HL-60 (cell line): ENCODE data around the gene SYNC.

ENCODE experiments used
- CTCF ChIP-seq: IDR thresholded peaks from one replicate; pipeline ENCODE4 v1.5.1; 2011; ENCODE audit warnings: low read length, control low read depth, inconsistent platforms; ENCODE audit not compliant: insufficient read depth
- POLR2AphosphoS5 ChIP-seq: IDR thresholded peaks from 2 replicates; pipeline ENCODE4 v1.6.1; 2012; ENCODE audit warnings: low read depth
- SPI1 ChIP-seq: IDR thresholded peaks from 2 replicates; pipeline ENCODE4 v1.6.1; 2012; ENCODE audit warnings: low read depth, mild to moderate bottlenecking, borderline replicate concordance
- TF ChIP-seq, protein P1 (sequence below): IDR thresholded peaks from 2 replicates; pipeline ENCODE4 v1.6.1; 2012; ENCODE audit warnings: low read depth; ENCODE audit not compliant: insufficient replicate concordance

GRCh38 chr1:32695098-32695904, 7.3 kb downstream of the SYNC start:
- TF ChIP-seq CTCF, result no peak
- peak; percentile 35; the same call in 1 of the 2 replicates for TF ChIP-seq SPI1
- TF ChIP-seq POLR2AphosphoS5, result no peak
- TF ChIP-seq, protein P1, sequence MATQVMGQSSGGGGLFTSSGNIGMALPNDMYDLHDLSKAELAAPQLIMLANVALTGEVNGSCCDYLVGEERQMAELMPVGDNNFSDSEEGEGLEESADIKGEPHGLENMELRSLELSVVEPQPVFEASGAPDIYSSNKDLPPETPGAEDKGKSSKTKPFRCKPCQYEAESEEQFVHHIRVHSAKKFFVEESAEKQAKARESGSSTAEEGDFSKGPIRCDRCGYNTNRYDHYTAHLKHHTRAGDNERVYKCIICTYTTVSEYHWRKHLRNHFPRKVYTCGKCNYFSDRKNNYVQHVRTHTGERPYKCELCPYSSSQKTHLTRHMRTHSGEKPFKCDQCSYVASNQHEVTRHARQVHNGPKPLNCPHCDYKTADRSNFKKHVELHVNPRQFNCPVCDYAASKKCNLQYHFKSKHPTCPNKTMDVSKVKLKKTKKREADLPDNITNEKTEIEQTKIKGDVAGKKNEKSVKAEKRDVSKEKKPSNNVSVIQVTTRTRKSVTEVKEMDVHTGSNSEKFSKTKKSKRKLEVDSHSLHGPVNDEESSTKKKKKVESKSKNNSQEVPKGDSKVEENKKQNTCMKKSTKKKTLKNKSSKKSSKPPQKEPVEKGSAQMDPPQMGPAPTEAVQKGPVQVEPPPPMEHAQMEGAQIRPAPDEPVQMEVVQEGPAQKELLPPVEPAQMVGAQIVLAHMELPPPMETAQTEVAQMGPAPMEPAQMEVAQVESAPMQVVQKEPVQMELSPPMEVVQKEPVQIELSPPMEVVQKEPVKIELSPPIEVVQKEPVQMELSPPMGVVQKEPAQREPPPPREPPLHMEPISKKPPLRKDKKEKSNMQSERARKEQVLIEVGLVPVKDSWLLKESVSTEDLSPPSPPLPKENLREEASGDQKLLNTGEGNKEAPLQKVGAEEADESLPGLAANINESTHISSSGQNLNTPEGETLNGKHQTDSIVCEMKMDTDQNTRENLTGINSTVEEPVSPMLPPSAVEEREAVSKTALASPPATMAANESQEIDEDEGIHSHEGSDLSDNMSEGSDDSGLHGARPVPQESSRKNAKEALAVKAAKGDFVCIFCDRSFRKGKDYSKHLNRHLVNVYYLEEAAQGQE, result no peak
